Measurements from ENCODE around the gene PRM3.

PRM3 gene

DNA sequence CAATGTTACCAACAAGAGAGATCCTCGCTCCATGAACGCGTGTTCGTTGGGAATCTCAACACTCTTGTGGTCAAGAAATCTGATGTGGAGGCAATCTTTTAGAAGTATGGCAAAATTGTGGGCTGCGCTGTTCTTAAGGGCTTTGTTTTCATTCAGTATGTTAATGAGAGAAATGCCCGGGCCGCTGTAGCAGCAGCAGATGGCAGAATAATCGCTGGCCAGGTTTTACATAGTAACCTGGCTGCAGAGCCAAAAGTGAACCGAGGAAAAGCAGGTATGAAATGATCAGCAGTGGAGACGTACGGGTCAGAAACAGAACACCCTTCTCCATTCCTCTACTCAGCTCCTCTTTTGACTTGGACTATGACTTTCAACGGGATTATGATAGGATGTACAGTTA is 30.8 kb downstream of the PRM3 start:
- Histone ChIP-seq H3K27me3 (no peaks in the 10 kb centered on the region), H3K4me1 (no peaks in the 10 kb centered on the region), H3K27ac (no peak overlapping the region), H3K36me3 (no peaks in the 10 kb centered on the region), H3K4me3 (no peak overlapping the region), H3K9me3 (no peaks in the 10 kb centered on the region)
- TF ChIP-seq, protein P1, sequence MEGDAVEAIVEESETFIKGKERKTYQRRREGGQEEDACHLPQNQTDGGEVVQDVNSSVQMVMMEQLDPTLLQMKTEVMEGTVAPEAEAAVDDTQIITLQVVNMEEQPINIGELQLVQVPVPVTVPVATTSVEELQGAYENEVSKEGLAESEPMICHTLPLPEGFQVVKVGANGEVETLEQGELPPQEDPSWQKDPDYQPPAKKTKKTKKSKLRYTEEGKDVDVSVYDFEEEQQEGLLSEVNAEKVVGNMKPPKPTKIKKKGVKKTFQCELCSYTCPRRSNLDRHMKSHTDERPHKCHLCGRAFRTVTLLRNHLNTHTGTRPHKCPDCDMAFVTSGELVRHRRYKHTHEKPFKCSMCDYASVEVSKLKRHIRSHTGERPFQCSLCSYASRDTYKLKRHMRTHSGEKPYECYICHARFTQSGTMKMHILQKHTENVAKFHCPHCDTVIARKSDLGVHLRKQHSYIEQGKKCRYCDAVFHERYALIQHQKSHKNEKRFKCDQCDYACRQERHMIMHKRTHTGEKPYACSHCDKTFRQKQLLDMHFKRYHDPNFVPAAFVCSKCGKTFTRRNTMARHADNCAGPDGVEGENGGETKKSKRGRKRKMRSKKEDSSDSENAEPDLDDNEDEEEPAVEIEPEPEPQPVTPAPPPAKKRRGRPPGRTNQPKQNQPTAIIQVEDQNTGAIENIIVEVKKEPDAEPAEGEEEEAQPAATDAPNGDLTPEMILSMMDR (IDR thresholded peaks at IDR 0.05): no peak
- no peak for DNase-seq
- intact Hi-C loops (cut with DNase I; ENCODE audit: low total_unique reads): no loop called here

DNA sequence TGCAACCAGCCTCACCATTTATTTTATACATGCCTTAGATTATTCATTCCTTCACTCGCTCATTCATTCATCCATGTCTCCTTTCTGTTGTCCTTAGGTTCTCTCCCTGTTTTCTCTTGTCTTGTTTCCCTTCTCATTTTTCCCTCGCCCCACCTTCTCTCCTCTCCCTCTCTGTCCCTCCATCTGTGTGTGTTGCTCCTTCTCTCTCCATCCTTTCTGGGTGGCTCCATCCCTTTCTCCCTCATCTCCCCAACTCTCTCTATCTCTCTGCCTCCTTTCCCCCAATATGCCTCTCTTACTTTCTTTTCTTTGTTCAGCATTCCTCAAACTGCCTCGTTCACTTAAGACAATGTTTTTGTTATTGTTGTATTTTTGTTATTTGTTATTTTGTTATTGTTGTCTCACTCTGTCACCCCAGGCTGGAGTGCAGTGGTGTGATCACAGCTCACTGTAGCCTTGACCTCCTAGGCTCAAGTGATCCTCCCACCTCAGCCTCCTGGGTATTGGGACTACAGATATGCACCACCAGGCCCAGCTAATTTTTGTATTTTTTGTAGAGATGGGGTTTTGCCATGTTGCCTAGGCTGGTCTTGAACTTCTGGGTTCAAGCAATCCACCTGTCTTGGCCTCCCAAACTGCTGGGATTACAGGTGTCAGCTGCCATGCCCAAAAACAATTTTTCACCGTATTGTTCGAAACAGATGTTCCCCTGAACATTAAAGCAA is 31.8 kb downstream of the PRM3 start:
- intact Hi-C loops (cut with DNase I; ENCODE audit: low total_unique reads): no loop called here
- H3K27ac ChIP-seq: no peak overlapping the region

DNA sequence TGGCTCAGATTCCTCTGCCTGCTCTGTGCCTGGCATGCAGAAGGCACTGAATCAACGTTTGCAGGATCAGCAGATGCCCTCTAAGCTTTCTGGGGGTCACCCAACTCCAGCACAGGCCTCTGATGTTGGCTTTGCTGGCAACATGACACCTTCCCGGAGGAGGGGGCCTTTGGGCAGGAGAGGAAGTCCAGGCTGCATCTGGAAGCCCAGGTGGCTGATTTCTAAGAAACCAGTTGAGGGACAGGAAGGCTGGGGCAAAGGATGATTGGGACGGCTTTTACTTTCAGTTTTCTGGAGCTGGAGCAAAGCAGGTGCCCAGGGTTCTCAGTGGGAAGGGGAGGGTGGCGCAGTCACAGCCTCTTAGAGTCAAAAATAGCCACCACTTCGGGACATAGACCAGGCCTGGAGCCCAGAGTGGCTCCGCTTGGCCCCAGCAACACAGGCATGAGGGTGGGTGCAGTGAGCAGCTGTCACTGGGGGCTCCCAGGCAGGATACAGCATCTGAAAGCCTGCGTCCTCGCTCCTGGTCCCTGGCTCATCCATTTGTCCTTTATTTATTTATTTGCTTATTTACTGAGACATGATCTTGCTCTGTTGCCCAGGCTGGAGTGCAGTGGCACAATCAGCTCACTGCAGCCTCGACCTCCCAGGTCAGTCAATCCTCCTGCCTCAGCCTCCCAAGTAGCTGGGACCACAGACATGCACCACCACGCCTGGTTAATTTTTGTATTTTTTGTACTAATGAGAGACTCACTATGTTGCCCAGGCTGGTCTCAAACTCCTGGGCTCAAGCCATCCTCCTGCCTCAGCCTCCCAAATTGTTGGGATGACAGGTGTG is 32.6 kb downstream of the PRM3 start:
- Histone ChIP-seq H3K27me3 (no peaks in the 10 kb centered on the region), H3K4me3 (no peak overlapping the region), H3K4me1 (no peaks in the 10 kb centered on the region), H3K9me3 (no peaks in the 10 kb centered on the region), H3K27ac (peak overlapping the region in 1 of 2 donors; percentile 17), H3K36me3 (no peaks in the 10 kb centered on the region)
- intact Hi-C loops (cut with DNase I; ENCODE audit: low total_unique reads): no loop called here
- DNase-seq: no peak
- TF ChIP-seq, protein P1 (IDR thresholded peaks at IDR 0.05): no peak

More for the DNA sequence above, 31.8 kb downstream of the PRM3 start:
- H3K4me1 ChIP-seq: no peaks in the 10 kb centered on the region
- H3K27me3 ChIP-seq: no peaks in the 10 kb centered on the region
- H3K4me3 ChIP-seq: no peak overlapping the region
- DNase-seq: no peak
- no peaks in the 10 kb centered on the region for H3K36me3 ChIP-seq
- H3K9me3 ChIP-seq: no peaks in the 10 kb centered on the region
- TF ChIP-seq, protein P1 (IDR thresholded peaks at IDR 0.05): no peak

DNA sequence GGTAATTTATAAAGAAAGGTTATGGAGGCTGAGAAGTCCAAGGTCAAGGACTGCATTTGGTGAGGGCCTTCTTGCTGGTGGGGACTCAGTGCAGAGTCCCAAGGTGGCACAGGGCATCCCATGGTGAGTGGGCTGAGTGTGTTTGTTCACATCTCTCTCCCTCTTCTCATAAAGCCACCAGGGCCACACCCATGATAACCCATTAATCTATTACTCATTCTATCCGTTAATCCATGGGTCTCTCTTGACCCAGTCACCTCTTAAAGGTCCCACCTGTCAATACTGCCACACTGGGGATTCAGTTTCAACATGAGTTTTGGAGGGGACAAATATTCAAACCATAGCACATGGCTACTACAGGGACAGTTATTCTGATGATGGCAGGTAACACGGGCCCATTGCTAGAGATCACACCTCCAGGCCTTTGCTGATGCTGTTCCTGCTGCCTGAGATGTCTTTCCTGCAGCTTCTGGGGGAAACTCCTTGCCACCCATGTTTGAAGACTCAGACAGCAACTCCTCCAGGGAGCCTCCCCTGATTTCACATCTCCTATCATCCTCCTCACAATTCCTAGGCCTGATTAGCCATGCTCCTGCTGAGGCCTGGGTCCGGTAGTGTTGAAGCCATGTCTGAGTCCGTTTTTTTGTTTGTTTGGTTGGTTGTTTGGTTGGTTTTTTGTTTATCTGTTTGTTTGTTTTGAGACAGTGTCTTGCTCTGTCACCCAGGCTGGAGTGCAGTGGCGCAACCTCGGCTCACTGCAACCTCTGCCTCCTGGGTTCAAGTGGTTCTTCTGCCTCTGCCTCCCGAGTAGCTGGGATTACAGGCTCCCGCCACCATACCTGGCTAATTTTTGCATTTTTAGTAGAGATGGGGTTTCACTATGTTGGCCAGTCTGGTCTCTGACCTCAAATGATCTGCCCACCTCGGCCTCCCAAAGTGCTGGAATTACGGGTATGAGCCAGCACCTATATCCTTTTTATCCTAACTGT is 33.5 kb downstream of the PRM3 start:
- intact Hi-C loops (cut with DNase I; ENCODE audit: low total_unique reads): no loop called here
- no peak overlapping the region for H3K4me3 ChIP-seq
- H3K4me1 ChIP-seq: no peaks in the 10 kb centered on the region
- TF ChIP-seq, protein P1 (IDR thresholded peaks at IDR 0.05): no peak
- DNase-seq: no peak
- H3K27ac ChIP-seq: peak overlapping the region in 1 of 2 donors; percentile 17
- H3K27me3 ChIP-seq: no peaks in the 10 kb centered on the region
- no peaks in the 10 kb centered on the region for H3K9me3 ChIP-seq
- H3K36me3 ChIP-seq: no peaks in the 10 kb centered on the region
